Astrocyte of the cerebellum (primary cell): ENCODE results near the gene CCDC149.

Experiments
- DNase-seq: peaks from one replicate; pipeline ENCODE4 v3.0.0-alpha.2; 2011; ENCODE audit warnings: low read depth
- H3K4me3 ChIP-seq: 2 replicates; pipeline ENCODE4 v1.5.1; 2011; ENCODE audit warnings: mild to moderate bottlenecking, low read depth, low read length, moderate library complexity
- in situ Hi-C: cut with HindIII; loops from 2 replicates; pipeline ENCODE4 v1.10.0; 2017; ENCODE audit warnings: low sequenced_read_pairs
- TF ChIP-seq, protein P1 (sequence below): IDR thresholded peaks from 2 replicates; pipeline ENCODE4 v1.5.1; 2012; ENCODE audit warnings: low read length, low read depth, moderate library complexity, mild to moderate bottlenecking; ENCODE audit errors: missing control alignments

Gene CCDC149

DNA sequence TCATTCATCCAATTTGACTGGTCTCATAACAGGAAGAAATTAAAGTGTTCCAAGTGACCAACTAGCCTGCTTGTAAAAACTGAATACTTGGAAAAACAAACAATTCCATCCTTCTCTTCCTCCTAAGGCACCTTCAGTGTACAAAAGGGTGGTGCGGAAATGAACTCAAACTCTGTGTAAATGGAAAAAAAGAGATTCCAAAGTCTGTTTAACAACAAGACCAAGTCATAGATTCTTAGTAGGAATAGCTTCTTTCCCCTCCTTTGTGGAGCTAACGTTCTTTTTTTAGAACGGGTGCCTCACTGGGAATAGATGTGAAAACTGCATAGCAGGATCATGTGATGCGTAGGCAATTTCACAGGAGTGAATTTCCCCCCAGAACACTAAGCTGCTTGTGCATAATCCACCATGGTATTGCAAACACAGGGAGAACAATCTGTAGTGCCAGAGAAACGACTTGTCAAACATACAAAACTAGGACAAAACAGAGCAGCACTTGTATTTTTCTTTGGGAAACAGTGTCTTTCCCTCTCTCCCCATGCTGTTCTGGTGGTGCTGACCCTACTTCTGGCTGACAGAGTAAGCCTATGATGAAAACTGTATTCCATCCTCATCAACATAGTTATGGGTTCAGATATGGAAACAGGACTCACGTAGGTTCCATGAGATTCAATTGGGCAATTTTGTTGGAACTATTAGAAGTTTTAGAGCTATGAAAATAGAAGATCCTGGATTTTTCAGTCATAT, 130.7 kb downstream of the CCDC149 start:
- no peak for DNase-seq
- H3K4me3 ChIP-seq: no peak overlapping the region
- in situ Hi-C loops: no loop called here
- TF ChIP-seq, protein P1, sequence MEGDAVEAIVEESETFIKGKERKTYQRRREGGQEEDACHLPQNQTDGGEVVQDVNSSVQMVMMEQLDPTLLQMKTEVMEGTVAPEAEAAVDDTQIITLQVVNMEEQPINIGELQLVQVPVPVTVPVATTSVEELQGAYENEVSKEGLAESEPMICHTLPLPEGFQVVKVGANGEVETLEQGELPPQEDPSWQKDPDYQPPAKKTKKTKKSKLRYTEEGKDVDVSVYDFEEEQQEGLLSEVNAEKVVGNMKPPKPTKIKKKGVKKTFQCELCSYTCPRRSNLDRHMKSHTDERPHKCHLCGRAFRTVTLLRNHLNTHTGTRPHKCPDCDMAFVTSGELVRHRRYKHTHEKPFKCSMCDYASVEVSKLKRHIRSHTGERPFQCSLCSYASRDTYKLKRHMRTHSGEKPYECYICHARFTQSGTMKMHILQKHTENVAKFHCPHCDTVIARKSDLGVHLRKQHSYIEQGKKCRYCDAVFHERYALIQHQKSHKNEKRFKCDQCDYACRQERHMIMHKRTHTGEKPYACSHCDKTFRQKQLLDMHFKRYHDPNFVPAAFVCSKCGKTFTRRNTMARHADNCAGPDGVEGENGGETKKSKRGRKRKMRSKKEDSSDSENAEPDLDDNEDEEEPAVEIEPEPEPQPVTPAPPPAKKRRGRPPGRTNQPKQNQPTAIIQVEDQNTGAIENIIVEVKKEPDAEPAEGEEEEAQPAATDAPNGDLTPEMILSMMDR: no peak

GRCh38 chr4:24780936-24781495, 131.8 kb downstream of the CCDC149 start:
- no peak for DNase-seq
- in situ Hi-C loops: no loop called here
- H3K4me3 ChIP-seq: no peak overlapping the region
- TF ChIP-seq, protein P1: no peak

GRCh38 chr4:24778464-24779225, 134.2 kb downstream of the CCDC149 start:
- peak; percentile 94 for DNase-seq
- in situ Hi-C loops: no loop called here
- TF ChIP-seq, protein P1: no peak
- no peak overlapping the region for H3K4me3 ChIP-seq

GRCh38 chr4:24777536-24778463, 135.0 kb downstream of the CCDC149 start:
- DNase-seq: no peak
- H3K4me3 ChIP-seq: no peak overlapping the region
- TF ChIP-seq, protein P1: no peak
- in situ Hi-C loops: no loop called here

- in situ Hi-C loops: no loop called here
- TF ChIP-seq, protein P1: no peak
- DNase-seq: no peak
- H3K4me3 ChIP-seq: no peak overlapping the region
Measured at GRCh38 chr4:24775750-24776149, 137.1 kb downstream of the CCDC149 start.
